Mucosa of gallbladder (tissue), 1 donor: ENCODE data around the gene AIM2. TPM values are rescaled to one million over a fixed set of nuclear protein-coding genes. Genes with fewer than 3 reads are reported as not detected.
A peak's percentile ranks its signal among the peaks of the same experiment; 100 is the strongest.
"Not testable (repeated sequence)": the region's sequence is repeated elsewhere in the genome, so short reads cannot be mapped to it uniquely, and the experiment has no call there.

Source experiments
- DNase-seq: peaks from one replicate; pipeline ENCODE4 v3.0.0-alpha.2; 2020; ENCODE audit warnings: low spot score
- total RNA-seq: library from RNA; stranded (reverse); gene quantifications from one replicate; pipeline ENCODE4 v1.2.1, GENCODE V29; 2021
- donor health status: DM: no; HTN: no; CAD: no.

The AIM2 gene
- total RNA-seq, 1 donor from 2014 or later = 0.86 TPM

GRCh38 chr1:159079525-159079924, 3.0 kb upstream of the AIM2 start:
- DNase-seq = no peak

DNA sequence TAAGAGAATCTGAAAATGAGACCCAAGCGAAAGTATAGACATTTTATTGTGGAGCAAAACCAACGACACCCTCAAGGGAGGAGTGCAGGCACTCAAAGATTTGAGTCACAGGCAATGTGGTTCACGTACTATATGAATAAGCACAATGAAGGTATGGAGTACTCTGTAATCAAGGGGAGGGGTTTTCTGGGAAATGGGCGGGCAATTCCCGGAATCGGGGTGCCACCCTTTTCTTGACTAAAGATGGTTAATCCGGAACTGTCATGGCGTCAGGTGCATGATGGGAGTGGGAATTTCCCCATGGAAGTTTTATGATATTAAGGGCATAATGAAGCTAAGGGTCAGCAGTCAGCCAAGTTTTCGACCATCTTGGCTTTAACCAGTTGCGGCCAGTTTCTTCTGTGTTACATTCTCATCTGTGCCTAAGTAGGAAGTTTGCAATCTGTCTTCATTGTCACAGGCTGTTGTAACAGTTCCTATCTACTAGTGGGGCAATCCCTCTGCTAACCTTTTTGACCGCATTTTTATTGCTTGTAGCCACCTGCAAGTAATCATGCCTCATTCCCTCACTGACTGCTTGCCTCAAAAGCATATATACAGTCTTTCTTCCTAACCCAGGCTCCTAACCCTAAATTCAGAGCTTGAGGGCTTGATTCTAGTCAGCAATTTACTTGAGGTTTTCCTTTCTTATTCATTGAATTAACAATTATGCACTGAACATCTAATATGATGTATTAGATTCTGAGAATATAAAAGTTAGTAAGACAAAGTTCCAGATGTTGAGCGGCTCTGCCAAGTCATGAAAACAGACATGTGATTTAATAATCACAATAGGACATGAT, 775 bp upstream of the AIM2 start:
- DNase-seq = peak; percentile 36

DNA sequence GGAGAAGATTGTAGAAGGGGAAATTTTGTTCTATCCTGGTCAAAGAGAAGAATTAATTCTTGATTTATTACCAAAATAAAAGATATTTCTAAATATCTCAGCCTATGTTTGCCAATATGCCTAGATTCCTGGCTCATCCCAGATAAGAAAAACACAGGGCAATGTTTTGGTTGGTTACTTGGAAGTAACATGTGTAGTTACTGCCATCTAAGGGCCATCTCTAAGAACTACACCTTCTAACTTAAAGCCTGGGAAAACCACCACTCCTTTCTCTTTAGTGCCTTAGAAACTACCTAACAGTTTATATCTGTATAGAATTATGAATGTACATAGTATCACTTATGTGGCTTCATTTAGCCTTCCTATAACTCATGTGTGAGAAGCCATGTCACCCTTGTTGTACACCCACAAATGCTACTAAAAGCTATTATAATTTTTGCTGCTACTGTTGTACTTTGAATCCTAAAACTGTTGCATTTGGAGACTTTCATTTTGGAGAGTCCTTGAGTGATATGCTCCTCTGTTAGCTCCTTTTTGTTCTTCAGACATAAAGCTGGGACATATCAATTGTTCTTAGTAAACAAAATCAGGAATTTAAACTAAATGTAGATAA, 4.5 kb downstream of the AIM2 start:
- no peak for DNase-seq

DNA sequence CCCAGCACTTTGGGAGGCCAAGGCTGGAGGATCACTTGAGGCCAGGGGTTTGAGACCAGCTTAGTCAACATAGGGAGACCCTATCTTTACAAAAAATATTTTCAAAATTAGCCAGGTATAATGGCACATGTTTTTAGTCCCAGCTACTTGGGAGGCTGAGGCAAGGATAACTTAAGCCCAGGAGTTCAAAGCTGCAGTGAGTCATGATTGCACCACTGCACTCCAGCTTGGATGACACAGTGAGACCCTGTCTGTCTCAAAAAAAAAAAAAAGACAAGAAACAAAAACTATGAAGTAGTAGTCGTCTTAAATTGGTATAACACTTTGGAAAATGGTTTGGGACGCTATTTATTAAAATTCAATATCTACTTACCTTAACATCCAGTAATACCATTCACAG, 7.7 kb downstream of the AIM2 start:
- no peak for DNase-seq

DNA sequence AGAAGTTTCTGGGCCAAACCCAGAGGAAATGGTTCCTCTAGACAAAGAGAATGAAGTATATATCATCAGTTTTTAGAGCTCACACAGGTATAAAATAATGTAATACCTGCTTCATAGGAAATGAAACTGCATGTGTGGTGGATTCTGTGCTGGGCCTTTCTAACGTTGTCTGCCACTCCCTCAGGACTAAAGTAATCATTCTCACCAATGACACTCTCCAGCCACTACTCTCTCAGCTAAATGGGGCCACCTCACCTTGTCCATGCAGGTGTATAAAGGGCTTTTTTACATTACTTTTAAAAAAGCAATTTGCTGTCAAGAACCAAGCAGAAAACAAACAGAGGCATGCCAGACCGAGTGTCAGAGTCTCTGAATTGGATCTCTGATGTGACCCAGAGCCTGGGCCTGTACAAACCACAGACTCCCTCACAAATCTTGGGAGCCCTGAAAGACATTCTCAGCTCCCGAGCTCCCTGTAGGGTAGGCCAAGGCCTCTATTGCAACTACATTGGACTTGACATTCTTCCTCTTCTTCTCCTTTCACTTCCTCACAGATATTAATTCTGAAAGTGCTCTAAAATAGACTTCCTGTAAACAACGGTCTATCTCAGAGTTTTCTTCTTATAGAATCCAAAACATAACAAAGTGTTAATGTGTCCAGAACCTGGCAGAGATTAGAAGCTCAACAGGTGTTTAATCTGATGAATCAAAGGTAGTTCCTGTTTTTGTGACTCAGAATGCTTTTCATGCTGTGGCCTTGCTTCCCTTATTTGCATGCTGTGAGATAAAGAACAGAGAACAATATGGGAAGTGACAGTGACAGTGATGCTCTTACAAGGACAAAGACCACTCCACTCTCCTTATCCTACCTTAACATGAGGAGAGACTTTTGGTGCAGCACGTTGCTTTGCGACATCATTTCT, 8.6 kb downstream of the AIM2 start:
- DNase-seq = no peak

GRCh38 chr1:159066108-159066507, 10.5 kb downstream of the AIM2 start:
- DNase-seq = no peak

- no peak for DNase-seq
Observed at GRCh38 chr1:159065106-159065505, 11.5 kb downstream of the AIM2 start.

DNA sequence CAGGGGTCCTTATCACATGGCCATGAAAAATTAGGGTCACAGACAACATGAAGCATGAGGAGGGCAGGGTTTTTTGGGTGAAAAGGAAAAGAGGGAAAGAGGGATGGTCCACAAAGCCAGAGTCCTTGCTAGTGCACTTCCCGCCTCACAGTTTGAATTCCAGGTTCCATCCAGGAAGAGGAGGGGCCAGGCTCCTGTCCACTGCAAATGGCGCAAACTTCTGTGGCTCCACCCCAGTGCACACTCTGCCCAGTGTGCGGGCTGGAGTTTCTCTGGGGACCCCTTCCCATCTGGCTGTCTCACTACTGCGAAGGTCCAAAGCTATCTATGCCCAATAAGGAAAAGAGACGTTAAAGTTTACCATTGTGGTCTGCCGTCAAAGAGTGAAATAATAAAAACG, 17.8 kb downstream of the AIM2 start:
- DNase-seq = no peak

- DNase-seq = no peak
Observed at GRCh38 chr1:159056069-159056698, 20.4 kb downstream of the AIM2 start.

DNA sequence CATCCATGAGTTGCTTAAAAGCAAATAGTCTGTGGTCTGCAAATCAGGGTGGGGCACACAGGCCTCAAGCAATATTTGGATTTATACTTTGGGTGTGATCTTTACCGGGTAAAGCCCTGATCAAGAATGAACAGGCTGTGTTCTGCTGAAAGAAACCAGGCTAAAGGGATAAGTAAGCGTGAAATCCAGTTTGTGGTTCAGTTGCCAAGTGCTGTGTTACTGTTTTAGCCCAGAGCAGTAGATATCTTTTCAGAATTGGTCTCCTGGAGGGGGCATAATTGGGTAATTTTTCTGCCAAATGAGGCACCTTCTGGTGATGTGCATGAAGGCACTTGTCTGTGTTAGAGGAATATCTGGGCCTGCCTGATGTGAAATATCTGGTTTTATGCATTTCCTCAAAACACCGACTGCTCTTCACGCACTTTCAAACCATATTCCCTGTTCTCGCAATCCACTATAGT, 21.4 kb downstream of the AIM2 start:
- no peak for DNase-seq

- DNase-seq = no peak
Observed at GRCh38 chr1:159054427-159054826, 22.1 kb downstream of the AIM2 start.

- DNase-seq = no peak
Observed at GRCh38 chr1:159051436-159051835, 25.1 kb downstream of the AIM2 start.

- not testable (repeated sequence) for DNase-seq
Observed at GRCh38 chr1:159046486-159046885, 30.1 kb downstream of the AIM2 start.

DNA sequence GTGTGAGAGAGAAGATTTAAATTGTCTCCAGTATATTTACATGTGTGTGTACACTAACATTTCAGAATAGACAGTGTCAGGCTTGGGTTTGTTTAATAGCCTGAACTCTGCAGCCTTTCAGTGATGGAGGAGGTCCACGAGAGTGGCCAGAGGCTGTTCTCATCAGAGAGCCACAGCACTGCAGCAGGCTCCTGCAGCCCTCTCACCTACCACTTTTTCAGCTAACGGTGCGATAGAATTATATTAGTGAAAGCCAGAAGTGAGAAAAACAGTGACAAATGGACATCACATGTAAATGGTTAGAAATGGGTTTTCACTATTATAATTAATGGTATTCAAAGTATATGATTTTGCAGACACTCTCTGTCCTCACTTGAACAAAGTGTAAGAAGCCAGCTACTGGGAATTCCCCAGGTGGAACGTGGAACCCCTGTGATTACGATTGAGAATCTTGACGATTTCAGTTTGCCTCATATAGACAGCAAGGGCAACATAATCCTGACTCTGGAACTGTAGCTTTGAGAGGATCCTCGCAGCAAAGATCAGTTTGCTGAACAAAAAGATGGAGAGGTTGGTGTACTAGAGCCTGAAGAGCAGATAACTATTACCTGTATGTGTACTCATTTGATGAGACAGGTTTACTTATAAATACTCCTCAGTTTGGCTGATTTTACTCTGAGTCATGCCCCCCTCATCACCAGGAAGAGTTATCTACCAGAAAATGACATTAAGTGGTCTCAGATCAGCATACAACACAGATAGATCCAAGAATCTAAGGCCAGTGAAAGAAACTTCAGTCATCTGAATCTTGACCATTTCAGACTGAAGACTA, 35.5 kb downstream of the AIM2 start:
- no peak for DNase-seq

- no peak for DNase-seq
Observed at GRCh38 chr1:159040206-159040605, 36.4 kb downstream of the AIM2 start.

- no peak for DNase-seq
Observed at GRCh38 chr1:159030877-159031447, 45.6 kb downstream of the AIM2 start.

- no peak for DNase-seq
Observed at GRCh38 chr1:159030311-159030710, 46.3 kb downstream of the AIM2 start.

GRCh38 chr1:159026841-159027240, 49.7 kb downstream of the AIM2 start:
- DNase-seq = not testable (repeated sequence)

GRCh38 chr1:159025043-159025442, 51.5 kb downstream of the AIM2 start:
- DNase-seq = no peak

DNA sequence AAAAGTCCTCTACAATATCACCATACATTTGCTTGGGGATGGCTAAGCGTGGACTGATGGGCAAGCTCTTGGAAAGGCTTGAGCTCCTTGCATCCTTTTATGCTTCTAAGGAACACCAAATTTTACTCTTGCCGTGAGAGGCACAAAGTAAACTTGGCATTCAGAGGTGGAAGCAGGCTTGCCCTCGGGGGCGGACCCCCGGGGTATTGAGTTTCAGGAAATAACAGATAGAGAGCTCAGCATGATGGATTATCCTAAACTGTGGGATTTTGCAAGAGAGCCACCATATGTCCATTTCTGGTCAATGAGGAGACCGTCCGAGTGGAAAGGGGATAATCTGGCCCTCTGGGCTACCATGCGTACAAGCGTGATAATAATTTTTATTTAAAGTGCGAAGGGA, 52.8 kb downstream of the AIM2 start:
- no peak for DNase-seq
